Medulla oblongata (tissue), 1 donor: ENCODE data around the gene WSCD2.
A peak's percentile ranks its signal among the peaks of the same experiment; 100 is the strongest.

Experiments
- DNase-seq: peaks from one replicate; pipeline ENCODE4 v3.0.0-alpha.2; 2015; ENCODE audit errors: extremely low spot score

The WSCD2 gene

DNA sequence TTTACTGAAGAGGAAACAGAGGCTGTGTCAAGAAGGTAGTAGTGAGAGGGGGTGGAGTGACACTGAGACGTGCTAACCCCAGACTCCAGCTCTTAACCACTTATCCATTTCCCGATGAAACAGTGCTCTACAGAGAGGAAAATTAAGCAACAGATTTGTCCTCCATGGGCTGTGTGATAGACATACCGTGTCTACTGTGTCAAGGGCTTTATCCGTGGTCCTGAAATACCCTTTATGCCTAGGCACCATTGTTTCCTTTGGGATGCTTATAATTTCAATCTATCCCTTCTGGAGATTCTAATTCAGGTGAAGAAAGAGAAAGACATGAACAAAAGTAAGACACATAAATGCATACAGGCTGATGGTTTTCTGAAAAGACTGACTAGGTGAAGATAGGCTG is 138.4 kb downstream of the WSCD2 start:
- DNase-seq: no peak

DNA sequence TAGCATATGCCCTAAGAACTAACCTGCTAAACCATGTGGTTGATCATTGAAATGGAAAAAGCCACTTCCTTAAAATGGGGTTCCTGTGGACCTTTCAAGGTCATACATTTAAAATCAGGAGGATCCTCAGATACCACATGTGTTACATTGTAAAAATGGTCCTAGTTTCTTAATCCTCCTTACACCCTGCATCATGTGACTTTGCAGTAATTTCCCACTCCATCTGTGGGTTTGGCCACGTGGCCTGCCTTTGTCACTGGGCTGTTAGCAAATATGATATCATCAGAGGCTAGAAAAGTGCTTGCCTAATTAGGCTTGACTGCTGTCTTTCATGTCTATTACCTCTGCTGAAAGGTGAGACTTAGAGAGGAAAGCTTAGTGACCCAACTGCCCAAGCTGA is 139.3 kb downstream of the WSCD2 start:
- DNase-seq: no peak

GRCh38 chr12:108269224-108269623 is 140.1 kb downstream of the WSCD2 start:
- DNase-seq: no peak

DNA sequence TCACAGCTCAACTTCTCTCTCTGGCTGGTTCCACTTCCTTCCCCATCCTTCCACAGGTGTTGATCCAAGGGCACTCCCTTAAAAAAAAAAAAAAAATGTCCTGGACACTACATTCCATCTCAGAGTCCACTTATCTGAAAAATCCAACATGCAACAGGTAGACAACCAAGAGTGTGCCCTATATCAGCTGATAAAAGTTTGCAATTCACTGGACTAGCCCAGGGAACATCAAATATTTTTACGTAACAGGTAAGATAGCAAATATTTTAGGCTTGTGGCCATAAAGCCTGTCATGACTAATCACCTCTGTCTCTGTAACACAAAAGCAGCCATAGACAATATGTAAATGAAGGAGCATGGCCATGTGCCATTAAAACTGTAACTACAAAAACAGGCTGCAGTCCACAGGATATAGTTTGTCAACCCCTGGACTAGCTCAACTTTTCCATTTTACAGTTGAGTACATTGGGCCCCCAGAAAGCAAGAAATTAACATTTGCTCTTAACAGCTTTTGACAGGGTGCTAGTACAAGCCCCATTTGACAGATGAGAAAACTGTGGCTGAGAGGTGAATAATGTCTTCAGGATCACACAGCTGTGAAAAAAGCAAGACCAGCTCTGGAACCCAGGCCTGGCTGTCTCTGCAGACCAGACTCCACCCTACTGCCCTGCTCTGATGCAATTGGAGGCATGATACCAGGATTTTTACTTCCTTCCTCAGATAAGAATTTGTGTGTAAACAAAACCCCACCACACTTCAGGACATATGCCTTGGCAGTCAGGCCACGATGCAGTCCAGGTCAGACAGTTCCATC is 141.2 kb downstream of the WSCD2 start:
- no peak for DNase-seq

DNA sequence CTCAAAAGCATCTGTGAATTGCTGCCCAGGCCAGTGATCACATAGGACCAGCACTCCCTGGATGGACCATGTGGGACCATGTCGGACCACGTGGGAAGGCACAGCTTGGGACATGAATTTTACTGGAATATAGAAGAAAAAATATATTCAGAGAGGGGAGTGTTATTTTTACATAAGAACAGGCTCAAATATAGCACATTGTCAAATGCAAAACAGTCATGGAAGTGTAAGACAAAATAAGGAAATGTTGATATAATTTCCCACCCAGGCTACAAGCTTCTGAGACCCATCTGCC is 141.7 kb downstream of the WSCD2 start:
- DNase-seq: no peak

DNA sequence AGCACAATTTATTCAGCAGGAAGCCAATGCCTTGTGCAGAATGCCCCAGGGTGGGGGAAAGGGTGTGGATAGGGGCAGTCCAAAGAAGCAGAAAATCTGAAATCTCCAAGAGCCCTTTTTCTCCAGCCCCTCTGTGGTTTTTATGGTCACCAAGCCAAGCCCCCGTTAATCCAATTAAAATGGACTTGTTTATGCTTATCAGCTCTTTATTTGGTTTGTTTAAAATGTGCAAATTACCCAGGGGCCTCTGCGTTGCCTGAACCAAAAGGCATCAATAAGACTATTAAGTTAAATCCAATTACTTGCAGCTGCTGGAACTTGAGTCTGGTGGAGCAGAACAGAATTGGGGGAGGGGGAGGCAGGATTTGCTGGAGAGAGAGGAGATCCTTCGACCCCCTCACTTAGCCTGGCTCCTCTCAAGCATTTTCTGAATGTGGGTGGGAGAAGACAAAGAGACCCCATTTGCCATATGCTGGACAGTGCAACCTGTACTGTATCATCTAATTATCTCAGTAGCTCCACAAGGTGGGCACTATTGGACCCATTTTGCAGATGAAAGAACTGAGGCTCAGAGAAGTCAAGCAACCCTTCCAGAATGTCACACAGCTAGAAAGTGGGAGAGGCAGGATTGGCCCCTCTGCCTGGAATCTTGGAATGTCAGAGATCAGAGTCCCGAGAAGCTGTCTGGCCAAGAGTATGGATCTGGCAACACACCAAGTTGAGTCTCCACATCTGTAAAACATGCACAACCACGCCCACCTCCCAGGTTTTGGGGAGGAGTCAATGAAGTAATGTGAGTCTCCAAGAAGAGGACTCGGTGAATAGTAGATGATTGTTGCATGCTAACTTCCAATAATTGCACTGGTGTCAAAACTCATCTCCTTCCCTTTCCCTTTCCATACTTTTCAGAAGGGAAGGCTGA is 143.1 kb downstream of the WSCD2 start:
- no peak for DNase-seq

DNA sequence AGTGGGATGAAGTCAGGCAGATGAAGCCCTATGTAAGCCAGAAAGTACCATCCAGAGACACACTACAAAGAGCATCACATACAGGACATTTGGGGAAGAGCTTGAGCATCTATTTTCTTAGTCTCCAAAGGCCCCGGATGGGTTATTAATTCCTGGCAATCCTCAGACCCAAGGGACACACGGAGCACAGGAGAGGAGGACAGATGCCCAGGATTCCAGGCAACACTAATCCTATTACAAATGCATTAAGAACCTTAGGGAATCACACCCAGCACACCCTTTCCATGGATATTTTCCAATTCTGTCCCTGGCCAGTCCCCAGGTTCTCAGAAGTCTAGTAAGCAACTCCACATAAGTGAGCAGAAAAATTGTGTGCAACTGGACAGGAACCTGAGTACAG is 144.1 kb downstream of the WSCD2 start:
- no peak for DNase-seq

- no peak for DNase-seq
These were observed 148.5 kb downstream of the WSCD2 start for GRCh38 chr12:108277613-108278012.

DNA sequence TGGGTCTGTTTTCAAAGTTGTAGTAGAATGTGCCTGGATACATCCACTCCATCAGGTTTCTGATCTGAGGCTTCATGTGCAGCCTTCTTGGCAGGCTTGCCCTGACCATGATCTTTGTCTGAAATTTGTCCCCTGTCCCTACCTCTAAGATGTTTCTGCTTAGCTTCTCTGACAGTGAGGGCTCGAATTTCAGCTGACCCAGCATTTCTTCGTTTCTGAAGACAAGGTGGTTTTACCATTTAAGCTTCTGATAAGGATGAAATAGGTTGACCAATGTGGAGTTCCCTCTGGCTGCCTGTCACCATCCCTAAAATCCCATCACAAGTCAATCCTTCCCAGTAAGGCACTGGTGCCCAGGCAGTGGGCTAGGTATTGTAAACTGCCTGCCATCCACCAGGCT is 153.1 kb downstream of the WSCD2 start:
- DNase-seq: no peak

GRCh38 chr12:108282676-108283075 is 153.6 kb downstream of the WSCD2 start:
- DNase-seq: peak; percentile 6

DNA sequence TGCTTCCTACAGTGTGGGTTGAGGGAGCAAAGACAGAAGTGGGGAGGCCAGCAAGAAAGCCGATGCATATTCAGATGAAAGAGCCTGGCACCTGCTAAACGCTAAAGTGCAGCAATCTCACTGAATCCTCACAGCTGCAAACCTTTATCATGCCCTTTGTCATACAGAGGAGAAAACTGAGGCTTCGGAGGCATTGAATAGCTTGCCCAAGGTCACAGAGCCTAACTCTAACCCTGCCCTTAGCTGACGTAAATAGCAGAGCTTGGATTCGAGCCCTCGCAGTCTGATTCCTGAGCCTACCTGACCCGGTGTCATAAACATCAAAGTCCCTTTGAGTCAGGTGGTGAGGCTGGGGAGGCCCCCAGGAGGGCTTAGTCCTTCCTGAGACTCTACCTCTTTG is 155.1 kb downstream of the WSCD2 start:
- DNase-seq: no peak

DNA sequence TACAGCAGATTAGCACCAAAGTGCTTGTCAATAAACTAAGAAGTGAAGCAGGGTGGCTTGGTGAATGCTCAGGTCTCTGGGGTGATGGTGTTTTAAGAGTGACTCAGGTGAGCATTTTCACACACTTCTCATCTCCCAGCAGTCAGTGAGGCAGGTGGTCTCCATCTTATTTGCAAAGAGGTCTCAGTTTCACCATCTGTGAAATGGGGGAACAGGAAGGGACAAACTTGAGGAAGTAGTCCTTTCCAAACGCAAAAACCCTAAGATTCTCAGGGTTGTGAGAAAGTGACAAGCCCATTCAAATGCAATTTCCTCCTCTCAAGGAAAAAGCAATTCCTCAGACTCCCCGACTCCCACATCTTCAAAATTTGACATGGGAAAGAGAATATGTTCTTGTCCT is 155.9 kb downstream of the WSCD2 start:
- DNase-seq: no peak

GRCh38 chr12:108287227-108287626 is 158.1 kb downstream of the WSCD2 start:
- DNase-seq: no peak

DNA sequence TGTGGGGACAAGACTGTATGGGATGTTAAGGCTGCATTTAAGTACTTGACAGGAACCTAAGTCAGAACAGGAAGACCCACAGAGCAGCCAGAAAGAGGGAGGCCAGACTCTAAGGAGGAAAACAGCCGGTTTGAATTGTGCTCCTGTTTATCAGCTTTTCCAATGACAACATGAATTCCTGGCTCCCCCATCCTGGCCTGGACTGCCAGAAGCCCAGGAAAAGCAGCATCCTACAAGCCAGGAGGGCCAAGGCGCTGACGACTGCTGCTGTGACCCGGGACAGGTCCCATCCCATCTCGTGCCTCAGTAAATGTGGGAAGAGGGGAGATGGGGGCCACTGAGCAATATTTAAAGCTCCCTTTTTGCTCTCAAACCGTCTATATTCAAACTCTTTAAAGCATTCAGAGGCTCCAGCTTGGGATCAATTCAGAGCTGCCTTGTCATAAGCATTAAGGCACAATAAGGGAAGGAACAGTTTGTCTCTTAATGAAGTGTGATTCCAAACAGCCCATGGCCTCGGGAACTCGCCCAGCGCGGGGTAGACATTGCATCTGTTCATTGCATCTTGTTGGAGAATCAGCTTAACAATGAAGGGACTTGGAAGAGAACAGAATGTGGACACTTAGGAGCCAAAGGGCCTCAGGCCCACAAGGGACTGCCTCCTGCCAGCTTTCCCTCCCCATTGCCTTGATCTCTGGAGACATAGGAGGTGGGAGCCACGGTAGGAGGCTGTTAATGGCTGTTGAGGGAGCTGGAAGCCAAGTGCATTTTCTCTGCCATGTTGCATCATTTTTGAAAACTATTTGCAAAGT is 160.5 kb downstream of the WSCD2 start:
- peak; percentile 63 for DNase-seq

DNA sequence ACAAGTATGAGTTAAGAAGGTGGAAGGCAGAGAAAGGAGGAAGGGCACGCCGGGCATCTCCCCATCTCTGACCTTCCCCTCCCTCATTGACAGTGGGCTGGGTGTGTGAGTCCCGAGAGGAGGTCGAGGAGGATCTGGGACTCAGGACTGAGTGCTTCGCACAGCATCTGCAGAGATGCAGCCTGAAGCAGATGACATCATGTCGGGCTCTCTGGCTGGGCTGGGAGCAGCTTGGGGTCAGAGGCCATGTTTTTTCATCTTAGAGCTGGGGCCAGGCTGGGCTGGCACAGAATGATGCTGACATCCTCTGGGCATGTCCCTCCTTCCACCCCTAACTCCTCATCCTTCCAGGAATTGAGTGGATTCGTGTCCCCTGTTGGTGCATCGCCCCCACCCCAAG is 166.6 kb downstream of the WSCD2 start:
- DNase-seq: no peak

- DNase-seq: no peak
These were observed 167.9 kb downstream of the WSCD2 start for GRCh38 chr12:108296945-108297344.

DNA sequence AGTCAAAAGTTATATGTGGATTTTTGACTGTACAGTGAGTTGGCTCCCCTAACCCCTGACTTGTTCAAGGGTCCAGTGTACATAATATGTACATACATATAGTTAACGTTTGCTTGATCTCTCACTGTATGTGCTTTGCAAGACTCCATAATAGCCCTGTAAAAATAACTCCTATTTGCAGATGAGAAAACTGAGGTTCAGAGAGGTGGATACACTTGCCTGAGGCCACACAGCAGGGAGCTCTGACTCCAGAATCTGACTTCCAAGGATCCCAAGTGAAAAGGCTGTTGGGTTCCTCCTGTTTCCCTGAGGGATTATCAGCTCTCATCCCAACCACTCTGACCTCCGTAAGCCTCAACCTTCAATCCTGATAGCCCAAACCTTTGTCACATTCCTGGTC is 168.3 kb downstream of the WSCD2 start:
- no peak for DNase-seq

DNA sequence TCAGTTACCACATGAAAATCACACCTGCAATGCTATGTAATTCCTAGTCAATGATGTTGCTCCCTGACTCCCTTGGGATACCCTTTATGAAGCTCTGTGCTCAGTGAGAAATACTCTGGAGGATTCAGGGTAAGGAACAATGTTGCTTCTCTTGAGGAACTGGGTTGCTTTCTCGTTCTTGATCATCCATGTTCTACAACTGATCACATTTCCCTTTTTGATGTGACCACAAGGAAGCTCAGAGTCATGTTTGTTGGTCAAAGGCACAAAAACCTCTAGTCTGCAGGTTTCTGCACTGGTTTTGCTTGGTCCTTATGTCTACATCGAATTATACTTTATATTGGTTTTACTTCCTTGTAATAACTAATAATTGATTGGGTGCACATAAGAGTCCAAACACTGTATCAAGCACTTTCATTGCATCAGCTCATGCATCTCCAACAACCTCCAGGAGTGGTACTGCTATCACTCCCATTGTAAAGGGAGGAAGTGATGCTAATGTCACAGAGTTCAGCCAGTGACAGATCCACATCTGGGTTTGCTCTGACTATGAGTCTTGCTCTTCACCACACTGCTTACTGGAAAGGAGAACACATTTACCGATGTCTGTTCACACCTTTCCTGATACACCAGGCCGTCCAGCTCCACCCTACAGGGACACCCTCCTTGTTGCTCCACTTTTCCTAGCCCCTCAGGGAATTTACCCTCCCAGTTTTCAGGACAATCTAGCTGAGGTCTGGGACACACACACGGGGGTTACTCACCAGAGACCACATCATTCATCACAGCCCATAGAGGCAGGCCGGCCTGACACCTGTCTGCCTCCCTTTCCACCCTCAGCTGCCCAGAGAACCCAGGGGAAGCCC is 169.0 kb downstream of the WSCD2 start:
- DNase-seq: no peak

- no peak for DNase-seq
These were observed 169.7 kb downstream of the WSCD2 start for GRCh38 chr12:108298761-108299275.

GRCh38 chr12:108299516-108299915 is 170.4 kb downstream of the WSCD2 start:
- no peak for DNase-seq
